Keratinocyte (primary cell): Measurements from ENCODE around the gene PPOX.

Experiments
- EZH2 ChIP-seq: IDR thresholded peaks from one replicate; pipeline ENCODE4 v1.6.1; 2012; ENCODE audit warnings: inconsistent platforms, mild to moderate bottlenecking, low read length, moderate library complexity
- TF ChIP-seq, protein P1 (sequence below), 3 experiments: IDR thresholded peaks in 1 of 3; conservative IDR thresholded peaks in 1 of 3; optimal IDR thresholded peaks in 1 of 3; 2 replicates in 2 of 3; 3 replicates in 1 of 3; pipeline versions ENCODE3 to v1.5.1; 2011; ENCODE audit warnings: low read length in 3 of 3, mild to moderate bottlenecking in 3 of 3, moderate library complexity in 2 of 3, control low read depth in 1 of 3, inconsistent platforms in 1 of 3; ENCODE audit not compliant: insufficient read depth in 2 of 3; ENCODE audit errors: extremely low read depth in 1 of 3

DNA sequence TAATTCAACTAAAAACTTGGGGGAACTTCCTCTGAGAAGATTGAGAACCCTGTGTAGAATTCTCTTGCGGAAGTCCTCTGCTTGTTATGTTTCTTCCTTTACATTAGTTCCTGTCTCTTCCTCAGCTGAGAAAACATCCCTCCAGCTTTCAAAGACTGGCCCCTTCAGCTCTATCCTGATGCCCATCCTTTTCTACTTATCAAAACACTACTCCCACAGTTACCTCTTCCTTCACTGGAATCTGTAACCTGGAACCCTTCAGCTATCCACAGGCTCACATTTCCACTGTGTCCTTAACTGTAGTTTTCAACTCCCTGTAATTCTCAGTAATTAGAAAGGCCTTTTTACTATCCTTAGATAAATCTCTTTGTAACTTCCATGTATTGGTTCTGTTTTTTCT, 27.8 kb upstream of the PPOX start:
- TF ChIP-seq, protein P1, sequence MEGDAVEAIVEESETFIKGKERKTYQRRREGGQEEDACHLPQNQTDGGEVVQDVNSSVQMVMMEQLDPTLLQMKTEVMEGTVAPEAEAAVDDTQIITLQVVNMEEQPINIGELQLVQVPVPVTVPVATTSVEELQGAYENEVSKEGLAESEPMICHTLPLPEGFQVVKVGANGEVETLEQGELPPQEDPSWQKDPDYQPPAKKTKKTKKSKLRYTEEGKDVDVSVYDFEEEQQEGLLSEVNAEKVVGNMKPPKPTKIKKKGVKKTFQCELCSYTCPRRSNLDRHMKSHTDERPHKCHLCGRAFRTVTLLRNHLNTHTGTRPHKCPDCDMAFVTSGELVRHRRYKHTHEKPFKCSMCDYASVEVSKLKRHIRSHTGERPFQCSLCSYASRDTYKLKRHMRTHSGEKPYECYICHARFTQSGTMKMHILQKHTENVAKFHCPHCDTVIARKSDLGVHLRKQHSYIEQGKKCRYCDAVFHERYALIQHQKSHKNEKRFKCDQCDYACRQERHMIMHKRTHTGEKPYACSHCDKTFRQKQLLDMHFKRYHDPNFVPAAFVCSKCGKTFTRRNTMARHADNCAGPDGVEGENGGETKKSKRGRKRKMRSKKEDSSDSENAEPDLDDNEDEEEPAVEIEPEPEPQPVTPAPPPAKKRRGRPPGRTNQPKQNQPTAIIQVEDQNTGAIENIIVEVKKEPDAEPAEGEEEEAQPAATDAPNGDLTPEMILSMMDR (optimal IDR thresholded peaks at IDR 0.05 in 1 of 3, IDR thresholded peaks at IDR 0.05 in 1 of 3, conservative IDR thresholded peaks at IDR 0.05 in 1 of 3; ENCODE audit: extremely low read depth in 1 of 3, insufficient read depth in 2 of 3, low read length in 3 of 3), result no peak
- no peak for TF ChIP-seq EZH2
